Measurements from ENCODE around the gene CTDSP2.

Gene CTDSP2

DNA sequence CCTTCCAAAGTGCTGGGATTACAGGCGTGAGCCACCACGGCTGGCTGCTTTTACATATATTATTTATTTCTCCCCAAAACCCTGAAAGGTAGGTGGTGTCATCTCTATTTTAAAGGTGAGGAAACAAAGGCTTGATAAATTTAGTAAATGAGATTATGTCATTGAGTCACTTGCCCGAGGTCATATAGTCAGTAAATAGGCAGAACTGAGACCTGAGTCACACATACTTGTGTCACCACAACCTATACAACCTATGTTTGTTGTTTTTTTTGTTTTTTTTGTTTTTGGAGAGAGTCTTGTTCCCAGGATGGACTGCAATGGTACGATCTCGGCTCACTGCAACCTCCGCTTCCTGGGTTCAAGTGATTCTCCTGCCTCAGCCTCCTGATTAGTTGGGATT lies 51.2 kb downstream of the CTDSP2 start:
- Histone ChIP-seq H3K27me3 (ENCODE audit: insufficient read depth, low read length) (no peaks in the 10 kb centered on the region), H3K27ac (ENCODE audit: low read depth, low read length) (peak overlapping the region; percentile 49), H2AFZ (ENCODE audit: low read length, unreplicated experiment) (no peak overlapping the region), H3K4me1 (ENCODE audit: control insufficient read depth, insufficient read depth, low read length, unreplicated experiment) (peaks cover 18% of the 10 kb centered on the region), H3K79me2 (ENCODE audit: control insufficient read depth, insufficient read depth, low read length, unreplicated experiment) (peaks cover 4% of the 10 kb centered on the region), H3K4me3 (ENCODE audit: low read depth, low read length) (no peak overlapping the region), H3K36me3 (ENCODE audit: insufficient read depth, low read length) (peaks cover 25% of the 10 kb centered on the region; the same call in 1 of the 2 replicates)

- peak overlapping the region; percentile 98 for H3K27ac ChIP-seq (ENCODE audit: low read depth, low read length)
- H3K27me3 ChIP-seq (ENCODE audit: insufficient read depth, low read length), result no peaks in the 10 kb centered on the region
- H3K4me3 ChIP-seq (ENCODE audit: low read depth, low read length), result peak overlapping the region; percentile 59
- peaks cover 4% of the 10 kb centered on the region for H3K79me2 ChIP-seq (ENCODE audit: control insufficient read depth, insufficient read depth, low read length, unreplicated experiment)
- H3K36me3 ChIP-seq (ENCODE audit: insufficient read depth, low read length), result peaks cover 20% of the 10 kb centered on the region; the same call in 1 of the 2 replicates
- peaks cover 18% of the 10 kb centered on the region for H3K4me1 ChIP-seq (ENCODE audit: control insufficient read depth, insufficient read depth, low read length, unreplicated experiment)
- peak overlapping the region; percentile 40 for H2AFZ ChIP-seq (ENCODE audit: low read length, unreplicated experiment)
Measured at GRCh38 chr12:57793920-57794319, 52.6 kb downstream of the CTDSP2 start.

GRCh38 chr12:57783861-57784260 lies 62.7 kb downstream of the CTDSP2 start:
- Histone ChIP-seq H3K4me3 (ENCODE audit: low read depth, low read length) (peak overlapping the region; percentile 56; the same call in 1 of the 2 replicates), H3K4me1 (ENCODE audit: control insufficient read depth, insufficient read depth, low read length, unreplicated experiment) (peaks cover 10% of the 10 kb centered on the region), H2AFZ (ENCODE audit: low read length, unreplicated experiment) (no peak overlapping the region), H3K27me3 (ENCODE audit: insufficient read depth, low read length) (no peaks in the 10 kb centered on the region), H3K79me2 (ENCODE audit: control insufficient read depth, insufficient read depth, low read length, unreplicated experiment) (peaks cover 17% of the 10 kb centered on the region), H3K27ac (ENCODE audit: low read depth, low read length) (no peak overlapping the region), H3K36me3 (ENCODE audit: insufficient read depth, low read length) (peaks cover 22% of the 10 kb centered on the region)

DNA sequence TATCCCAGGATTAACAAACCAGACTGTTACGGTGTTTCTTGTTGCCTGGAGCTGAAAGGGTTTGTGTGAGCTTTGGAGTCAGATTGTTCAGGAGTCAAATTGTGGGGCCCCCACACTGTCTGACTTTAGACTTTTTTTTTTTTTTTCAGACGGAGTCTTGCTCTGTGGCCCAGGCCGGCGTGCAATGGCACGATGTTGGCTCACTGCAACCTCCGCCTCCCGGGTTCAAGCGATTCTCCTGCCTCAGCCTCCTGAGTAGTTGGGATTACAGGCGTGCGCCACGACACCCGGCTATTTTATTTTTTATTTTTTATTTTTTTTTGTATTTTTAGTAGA lies 63.1 kb downstream of the CTDSP2 start:
- H3K36me3 ChIP-seq (ENCODE audit: insufficient read depth, low read length), result peaks cover 22% of the 10 kb centered on the region
- H3K79me2 ChIP-seq (ENCODE audit: control insufficient read depth, insufficient read depth, low read length, unreplicated experiment), result peaks cover 17% of the 10 kb centered on the region
- H3K4me1 ChIP-seq (ENCODE audit: control insufficient read depth, insufficient read depth, low read length, unreplicated experiment), result peaks cover 10% of the 10 kb centered on the region
- H3K27ac ChIP-seq (ENCODE audit: low read depth, low read length), result no peak overlapping the region
- H3K27me3 ChIP-seq (ENCODE audit: insufficient read depth, low read length), result no peaks in the 10 kb centered on the region
- H2AFZ ChIP-seq (ENCODE audit: low read length, unreplicated experiment), result no peak overlapping the region
- H3K4me3 ChIP-seq (ENCODE audit: low read depth, low read length), result peak overlapping the region; percentile 89

GRCh38 chr12:57782608-57783465 lies 63.7 kb downstream of the CTDSP2 start, which contains the start of gene TSFM:
TSS of gene TSFM (plus strand) at chr12:57782787. CDS start at chr12:57782802, 15 bp downstream.
- H3K27ac ChIP-seq (ENCODE audit: low read depth, low read length), result no peak within 1 kb of the TSS

DNA sequence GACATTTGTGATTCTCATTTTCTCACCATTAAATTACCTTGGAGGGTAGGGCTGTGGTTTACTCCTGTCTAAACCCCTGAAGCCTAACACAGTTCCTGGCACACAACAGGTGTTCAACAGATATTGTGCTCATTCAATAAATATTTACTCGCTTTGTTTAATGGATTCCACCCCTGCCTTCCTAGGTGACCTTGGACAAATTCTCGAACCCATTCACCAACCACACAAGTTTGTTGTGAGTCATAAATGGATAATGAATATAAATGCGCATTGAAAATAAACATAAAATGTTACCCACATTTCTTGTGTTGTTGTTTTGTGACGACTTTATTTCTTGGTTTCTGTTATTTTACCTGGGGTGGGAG lies 64.3 kb downstream of the CTDSP2 start:
- Histone ChIP-seq H3K27ac (ENCODE audit: low read depth, low read length) (no peak overlapping the region), H3K27me3 (ENCODE audit: insufficient read depth, low read length) (no peaks in the 10 kb centered on the region), H3K4me1 (ENCODE audit: control insufficient read depth, insufficient read depth, low read length, unreplicated experiment) (peaks cover 10% of the 10 kb centered on the region), H3K4me3 (ENCODE audit: low read depth, low read length) (no peak overlapping the region; the same call in 1 of the 2 replicates), H3K36me3 (ENCODE audit: insufficient read depth, low read length) (peaks cover 18% of the 10 kb centered on the region), H2AFZ (ENCODE audit: low read length, unreplicated experiment) (peak overlapping the region; percentile 49), H3K79me2 (ENCODE audit: control insufficient read depth, insufficient read depth, low read length, unreplicated experiment) (peaks cover 17% of the 10 kb centered on the region)

More at GRCh38 chr12:57782608-57783465, 63.7 kb downstream of the CTDSP2 start, which contains the start of gene TSFM:
- Histone ChIP-seq H2AFZ (ENCODE audit: low read length, unreplicated experiment) (peak within 1 kb of the TSS; percentile 49), H3K4me1 (ENCODE audit: control insufficient read depth, insufficient read depth, low read length, unreplicated experiment) (peaks cover 10% of the 10 kb centered on the region), H3K36me3 (ENCODE audit: insufficient read depth, low read length) (peaks cover 20% of the 10 kb centered on the region), H3K27me3 (ENCODE audit: insufficient read depth, low read length) (no peaks in the 10 kb centered on the region), H3K79me2 (ENCODE audit: control insufficient read depth, insufficient read depth, low read length, unreplicated experiment) (peaks cover 17% of the 10 kb centered on the region), H3K4me3 (ENCODE audit: low read depth, low read length) (peak within 1 kb of the TSS; percentile 89)

- no peak overlapping the region for H3K27ac ChIP-seq (ENCODE audit: low read depth, low read length)
- no peaks in the 10 kb centered on the region for H3K27me3 ChIP-seq (ENCODE audit: insufficient read depth, low read length)
- H3K79me2 ChIP-seq (ENCODE audit: control insufficient read depth, insufficient read depth, low read length, unreplicated experiment), result peaks cover 17% of the 10 kb centered on the region
- H3K4me3 ChIP-seq (ENCODE audit: low read depth, low read length), result no peak overlapping the region
- H2AFZ ChIP-seq (ENCODE audit: low read length, unreplicated experiment), result no peak overlapping the region
- H3K36me3 ChIP-seq (ENCODE audit: insufficient read depth, low read length), result peaks cover 14% of the 10 kb centered on the region
- H3K4me1 ChIP-seq (ENCODE audit: control insufficient read depth, insufficient read depth, low read length, unreplicated experiment), result peaks cover 10% of the 10 kb centered on the region
Measured at GRCh38 chr12:57781801-57782200, 64.7 kb downstream of the CTDSP2 start.

DNA sequence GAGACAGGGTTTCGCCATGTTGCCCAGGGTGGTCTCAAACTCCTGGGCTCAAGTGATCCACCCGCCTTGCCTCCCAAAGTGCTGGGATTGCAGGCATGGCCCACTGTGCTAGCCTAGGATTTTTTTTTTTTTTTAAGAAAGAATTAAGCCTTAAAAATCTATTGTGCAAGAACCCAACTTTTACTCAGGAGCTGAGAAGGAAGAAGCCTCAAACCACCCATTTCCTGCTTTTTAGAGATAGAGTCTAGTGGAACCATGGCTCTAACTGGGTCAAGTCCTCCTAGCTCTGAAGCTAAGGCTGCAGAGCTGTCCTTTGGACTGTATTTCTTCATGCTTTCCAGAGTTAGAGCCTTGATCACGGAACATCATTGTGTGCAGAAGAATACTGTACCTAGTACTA lies 65.3 kb downstream of the CTDSP2 start:
- H3K4me1 ChIP-seq (ENCODE audit: control insufficient read depth, insufficient read depth, low read length, unreplicated experiment), result peaks cover 10% of the 10 kb centered on the region
- no peak overlapping the region for H3K4me3 ChIP-seq (ENCODE audit: low read depth, low read length)
- no peaks in the 10 kb centered on the region for H3K27me3 ChIP-seq (ENCODE audit: insufficient read depth, low read length)
- H3K79me2 ChIP-seq (ENCODE audit: control insufficient read depth, insufficient read depth, low read length, unreplicated experiment), result peaks cover 17% of the 10 kb centered on the region
- no peak overlapping the region for H2AFZ ChIP-seq (ENCODE audit: low read length, unreplicated experiment)
- H3K36me3 ChIP-seq (ENCODE audit: insufficient read depth, low read length), result peaks cover 8% of the 10 kb centered on the region; the same call in 1 of the 2 replicates
- no peak overlapping the region for H3K27ac ChIP-seq (ENCODE audit: low read depth, low read length)

DNA sequence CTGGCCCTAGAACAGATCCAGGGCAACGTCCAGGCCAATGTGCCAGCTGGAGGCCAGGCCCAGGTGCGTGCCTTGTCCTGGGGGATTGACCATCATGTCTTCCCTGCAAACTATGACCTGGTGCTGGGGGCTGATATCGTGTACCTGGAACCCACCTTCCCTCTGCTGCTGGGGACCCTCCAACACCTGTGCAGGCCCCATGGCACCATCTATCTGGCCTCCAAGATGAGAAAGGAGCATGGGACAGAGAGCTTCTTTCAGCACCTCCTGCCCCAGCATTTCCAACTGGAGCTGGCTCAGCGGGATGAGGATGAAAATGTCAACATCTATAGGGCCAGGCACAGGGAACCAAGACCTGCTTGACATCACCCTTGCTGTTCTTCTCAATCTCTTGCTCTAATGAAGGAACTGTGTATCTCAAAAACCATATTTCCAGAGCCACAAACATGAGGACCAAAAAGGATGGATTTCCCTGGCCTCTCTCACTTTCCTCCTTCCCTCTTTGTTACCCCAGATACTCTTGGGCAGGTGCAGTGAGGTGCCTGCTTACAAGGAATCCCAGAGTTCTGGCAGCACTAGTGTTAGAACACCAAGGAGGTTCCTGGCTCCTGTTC lies 66.1 kb downstream of the CTDSP2 start:
- no peak overlapping the region for H2AFZ ChIP-seq (ENCODE audit: low read length, unreplicated experiment)
- no peaks in the 10 kb centered on the region for H3K27me3 ChIP-seq (ENCODE audit: insufficient read depth, low read length)
- no peak overlapping the region for H3K27ac ChIP-seq (ENCODE audit: low read depth, low read length)
- H3K36me3 ChIP-seq (ENCODE audit: insufficient read depth, low read length), result peaks cover 2% of the 10 kb centered on the region; the same call in 1 of the 2 replicates
- no peak overlapping the region for H3K4me3 ChIP-seq (ENCODE audit: low read depth, low read length)
- H3K79me2 ChIP-seq (ENCODE audit: control insufficient read depth, insufficient read depth, low read length, unreplicated experiment), result peaks cover 14% of the 10 kb centered on the region
- H3K4me1 ChIP-seq (ENCODE audit: control insufficient read depth, insufficient read depth, low read length, unreplicated experiment), result peaks cover 10% of the 10 kb centered on the region

DNA sequence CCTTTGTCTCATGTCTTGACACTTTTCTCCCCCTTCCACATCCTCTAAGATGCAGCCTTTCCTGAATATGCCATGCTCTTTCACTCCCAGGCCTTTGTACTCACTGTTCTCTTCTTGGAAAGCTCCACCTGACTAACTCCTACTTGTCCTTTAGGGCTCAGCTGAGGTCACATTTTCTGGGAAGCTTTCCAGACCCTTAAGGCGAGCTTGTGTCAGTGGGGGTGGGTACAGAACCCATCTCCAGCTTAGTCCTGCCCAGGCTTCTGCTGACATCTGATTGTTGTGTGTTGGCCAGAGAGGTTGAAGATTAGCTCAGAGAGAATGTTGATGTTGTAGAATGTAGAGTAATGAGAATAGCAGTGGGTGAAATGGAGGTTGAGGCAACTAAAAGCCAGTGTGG lies 66.8 kb downstream of the CTDSP2 start:
- peaks cover 10% of the 10 kb centered on the region for H3K4me1 ChIP-seq (ENCODE audit: control insufficient read depth, insufficient read depth, low read length, unreplicated experiment)
- peaks cover 14% of the 10 kb centered on the region for H3K79me2 ChIP-seq (ENCODE audit: control insufficient read depth, insufficient read depth, low read length, unreplicated experiment)
- no peak overlapping the region for H2AFZ ChIP-seq (ENCODE audit: low read length, unreplicated experiment)
- H3K27ac ChIP-seq (ENCODE audit: low read depth, low read length), result no peak overlapping the region
- H3K27me3 ChIP-seq (ENCODE audit: insufficient read depth, low read length), result no peaks in the 10 kb centered on the region
- H3K36me3 ChIP-seq (ENCODE audit: insufficient read depth, low read length), result peaks cover 2% of the 10 kb centered on the region; the same call in 1 of the 2 replicates
- no peak overlapping the region for H3K4me3 ChIP-seq (ENCODE audit: low read depth, low read length)

Data from ACC112 (cell line).